ENCODE data around the gene DRC3.

DNA sequence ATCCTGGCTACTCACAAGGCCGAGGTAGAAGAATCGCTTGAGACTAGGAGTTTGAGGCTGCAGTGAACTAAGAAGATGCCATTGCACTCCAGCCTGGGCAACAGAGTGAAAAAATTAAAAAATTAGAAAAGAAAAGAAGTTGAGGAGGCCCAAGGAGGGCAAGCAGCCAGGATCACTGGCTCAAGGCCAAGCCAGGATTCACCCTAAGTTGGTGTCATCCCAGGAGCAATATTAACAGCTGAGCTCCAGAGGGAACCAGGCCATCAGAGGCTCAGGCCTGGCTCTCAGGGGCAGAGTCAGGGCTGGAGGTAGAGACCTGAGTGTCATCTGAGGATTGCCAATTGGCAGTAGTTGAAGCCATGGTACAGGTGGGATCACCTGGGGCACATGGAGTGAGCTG lies 20.7 kb downstream of the DRC3 start:
- no peak for TF ChIP-seq CTCF (conservative IDR thresholded peaks at IDR 0.05; ENCODE audit: low read length)
- no peak for TF ChIP-seq EZH2phosphoT487 (IDR thresholded peaks at IDR 0.05; ENCODE audit: borderline replicate concordance, low read depth, low read length)
